Fibroblast of the conjunctiva (primary cell): ENCODE data around the gene LY86.
"Not testable (repeated sequence)": the region's sequence is repeated elsewhere in the genome, so short reads cannot be mapped to it uniquely, and the experiment has no call there.

ENCODE experiments used
- DNase-seq: peaks from one replicate; pipeline ENCODE4 v3.0.0-alpha.2; 2010; ENCODE audit warnings: low read depth

LY86 gene

GRCh38 chr6:6654599-6655575, 66.4 kb downstream of the LY86 start:
- no peak for DNase-seq

GRCh38 chr6:6655805-6656251, 67.3 kb downstream of the LY86 start:
- DNase-seq: no peak

- DNase-seq: no peak
These were observed 67.8 kb downstream of the LY86 start for GRCh38 chr6:6656287-6656686.

- DNase-seq: no peak
These were observed 68.7 kb downstream of the LY86 start for GRCh38 chr6:6657085-6657819.

DNA sequence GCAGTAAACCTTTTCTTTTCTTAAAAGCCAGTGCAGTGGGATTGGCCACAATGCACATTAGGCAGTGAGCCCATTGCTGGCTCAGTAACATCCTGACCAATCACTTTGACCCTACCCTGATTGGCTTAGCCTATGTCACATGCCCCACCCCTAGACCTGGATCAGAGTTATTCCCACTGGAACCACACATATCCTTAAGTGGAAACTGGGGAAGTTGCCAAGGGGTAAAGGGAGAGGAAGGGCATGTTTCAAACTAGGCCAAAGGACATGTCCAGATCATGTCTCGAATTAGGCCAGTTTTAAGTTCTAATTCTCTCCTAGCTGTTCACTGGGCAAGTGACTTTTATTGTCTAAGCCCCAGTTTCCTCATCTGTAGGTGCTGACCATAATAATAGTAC, 69.3 kb downstream of the LY86 start:
- no peak for DNase-seq

- DNase-seq: no peak
These were observed 71.2 kb downstream of the LY86 start for GRCh38 chr6:6659600-6660327.

- no peak for DNase-seq
These were observed 72.0 kb downstream of the LY86 start for GRCh38 chr6:6660339-6661045.

- DNase-seq: no peak
These were observed 72.7 kb downstream of the LY86 start for GRCh38 chr6:6661191-6661590.

DNA sequence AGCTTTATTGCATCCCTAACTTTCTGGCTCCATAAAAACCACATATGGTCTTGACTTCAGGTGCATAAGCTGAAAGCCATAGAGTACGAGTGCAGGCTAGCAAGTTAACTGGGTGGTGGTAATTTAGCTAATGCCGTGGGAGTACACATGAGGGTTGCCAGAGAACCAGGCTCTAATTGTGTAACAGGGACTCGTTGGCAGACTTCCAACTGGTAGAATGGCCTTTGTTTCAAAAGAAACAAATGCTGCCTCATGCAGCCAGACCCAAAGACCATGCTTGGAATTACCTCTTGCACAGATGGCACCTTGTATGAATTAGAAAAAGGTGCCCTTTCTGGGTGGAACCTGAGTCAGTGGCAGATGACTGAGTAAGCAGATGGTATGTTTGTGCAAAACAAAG, 73.2 kb downstream of the LY86 start:
- DNase-seq: peak; percentile 20

DNA sequence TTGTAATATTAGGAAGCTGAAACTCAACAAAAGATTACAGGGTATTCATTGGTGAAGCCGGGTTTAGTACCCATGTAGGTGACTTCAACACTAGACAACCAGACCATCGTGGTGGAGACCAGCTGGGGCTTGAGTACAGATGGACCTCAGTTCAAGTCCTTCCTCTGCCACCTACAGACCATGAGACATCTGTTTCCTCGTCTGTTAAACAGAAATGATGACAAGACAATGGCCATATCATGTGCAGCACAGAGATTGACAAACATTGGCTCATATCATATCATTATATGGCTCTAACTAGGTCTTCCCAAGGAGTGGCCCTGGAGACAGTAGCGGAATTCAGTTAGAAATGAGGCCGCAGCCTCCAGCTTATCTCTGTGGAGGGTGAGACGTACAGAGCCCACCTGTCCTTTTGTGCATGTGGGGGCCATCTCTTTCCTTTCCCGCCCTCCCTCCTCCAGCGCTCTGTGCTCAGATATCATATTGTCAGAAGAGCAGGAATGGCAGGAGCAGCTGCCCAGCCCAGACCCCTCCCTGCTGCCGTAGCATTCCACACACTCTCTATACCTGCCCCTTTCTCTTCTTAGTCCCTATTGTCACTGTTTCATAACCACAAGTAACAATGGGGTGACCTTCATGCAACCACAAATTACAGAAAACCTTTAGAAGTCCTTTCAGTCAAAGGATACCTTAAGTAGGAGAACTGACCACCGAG, 75.1 kb downstream of the LY86 start:
- no peak for DNase-seq

- DNase-seq: no peak
These were observed 77.2 kb downstream of the LY86 start for GRCh38 chr6:6665555-6666243.

DNA sequence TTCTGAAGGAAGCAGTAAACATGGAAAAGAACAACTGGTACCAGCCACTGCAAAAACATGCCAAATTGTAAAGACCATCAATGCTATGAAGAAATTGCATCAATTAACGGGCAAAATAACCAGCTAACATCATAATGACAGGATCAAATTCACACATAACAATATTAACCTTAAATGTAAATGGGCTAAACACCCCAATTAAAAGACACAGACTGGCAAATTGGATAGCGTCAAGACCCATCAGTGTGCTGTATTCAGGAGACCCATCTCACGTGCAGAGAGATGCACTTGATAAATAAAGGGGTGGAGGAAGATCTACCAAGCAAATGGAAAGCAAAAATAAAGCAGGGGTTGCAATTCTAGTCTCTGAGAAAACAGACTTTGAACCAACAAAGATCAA, 81.6 kb downstream of the LY86 start:
- not testable (repeated sequence) for DNase-seq

GRCh38 chr6:6674872-6675271, 86.4 kb downstream of the LY86 start:
- DNase-seq: no peak

DNA sequence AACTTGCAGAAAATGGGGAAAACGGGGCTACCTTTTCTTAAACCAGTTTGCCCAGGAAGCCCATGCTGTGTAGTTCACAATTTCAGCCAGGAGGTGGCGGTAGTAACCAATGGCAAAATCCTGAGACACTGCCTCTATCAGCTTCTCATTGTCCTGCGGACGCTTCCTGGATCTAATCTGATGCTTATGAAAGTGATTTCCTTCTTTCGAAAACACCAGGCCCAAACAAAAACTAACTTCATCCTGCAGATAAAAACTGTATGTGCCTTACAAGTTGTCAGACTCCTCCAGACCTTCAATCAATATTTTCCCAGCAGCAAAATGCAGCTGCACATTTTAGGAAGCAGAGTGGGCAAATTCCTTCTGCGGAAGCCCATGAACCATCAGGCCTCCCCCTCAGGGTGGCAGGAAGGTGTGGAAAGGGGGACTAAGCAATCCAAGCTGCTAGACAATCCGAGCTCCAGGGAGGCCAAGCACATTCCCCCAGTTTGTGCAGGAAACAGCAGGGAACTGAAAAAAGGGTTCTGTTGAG, 88.5 kb downstream of the LY86 start:
- DNase-seq: peak; percentile 63

GRCh38 chr6:6678185-6678671, 89.7 kb downstream of the LY86 start:
- no peak for DNase-seq

DNA sequence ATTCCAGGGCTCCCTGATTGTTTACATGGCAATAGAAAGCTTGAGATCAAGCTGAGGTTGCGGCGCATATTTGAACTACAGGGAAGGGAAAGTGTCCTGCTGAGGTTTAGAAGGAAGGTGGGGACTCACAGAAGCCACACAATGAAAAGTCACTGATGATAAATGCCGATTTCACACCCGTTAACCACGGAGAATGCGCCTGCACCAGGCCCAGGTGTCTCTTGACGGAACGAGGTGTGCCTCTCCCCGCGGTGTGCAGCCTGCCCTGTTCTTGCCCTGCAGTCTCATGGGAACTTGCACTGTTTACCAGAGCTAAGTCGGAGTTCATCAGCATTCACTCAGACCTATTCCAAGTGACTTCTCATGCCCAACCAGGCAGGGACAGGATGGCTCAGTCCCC, 90.3 kb downstream of the LY86 start:
- DNase-seq: no peak

- DNase-seq: no peak
These were observed 91.1 kb downstream of the LY86 start for GRCh38 chr6:6679633-6680032.

- DNase-seq: no peak
These were observed 92.0 kb downstream of the LY86 start for GRCh38 chr6:6680526-6680925.

DNA sequence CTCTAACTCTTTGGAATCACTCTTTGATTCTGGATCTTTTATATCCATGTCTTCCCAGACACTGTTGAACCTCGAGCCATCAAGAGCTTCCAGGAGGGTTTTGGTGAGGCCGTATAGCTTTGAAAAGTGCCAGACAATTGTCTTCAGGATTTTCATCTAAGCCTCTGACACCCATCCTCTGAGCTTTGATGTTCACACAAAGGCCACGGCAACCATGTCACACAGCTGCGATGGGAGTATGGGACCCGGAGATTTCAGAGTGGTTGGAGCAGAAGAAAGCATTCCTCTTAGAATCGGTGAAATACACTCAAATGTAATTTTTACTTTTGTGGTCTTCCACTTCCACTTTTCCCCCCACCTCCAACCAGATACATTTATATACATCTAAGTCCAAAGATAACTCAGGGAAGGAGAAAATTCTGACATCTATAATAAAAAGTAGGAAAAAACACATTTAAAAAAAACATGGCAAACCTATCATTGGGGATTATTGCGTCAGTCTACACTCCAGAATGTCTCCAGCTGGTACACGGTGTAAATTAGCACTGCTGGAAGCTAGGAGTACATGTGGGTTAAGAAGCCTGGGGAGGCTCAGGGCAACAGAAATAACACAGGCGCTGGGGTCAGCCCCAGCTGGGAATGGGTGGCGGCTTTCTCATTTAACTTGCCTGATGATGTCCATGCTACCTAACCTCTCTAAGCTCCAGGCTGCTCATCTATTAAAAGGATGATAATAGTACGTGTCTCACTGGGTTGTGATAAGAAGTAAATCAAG, 92.7 kb downstream of the LY86 start:
- DNase-seq: no peak
